Heart right ventricle (tissue), 16 donors: Measurements from ENCODE around the gene PIP5K1C. TPM values are rescaled to one million over a fixed set of nuclear protein-coding genes. Genes with fewer than 3 reads are reported as not detected.

Source experiments
- ATAC-seq, 8 donors: fragments of 200-7000 bp; cut with Tn5 transposase; one replicate each; pipeline ENCODE4 v1.9.1; 2020; ENCODE audit warnings: mild to moderate bottlenecking in 8 of 8, moderate library complexity in 8 of 8, moderate number of reproducible peaks in 1 of 8
- DNase-seq, 2 donors: peaks; one replicate each; pipeline ENCODE4 v3.0.0-alpha.2; 2020
- H3K27ac ChIP-seq, 10 donors: fragments of 200-600 bp; sonication (generic) in 2 of 10; one replicate each; pipeline versions ENCODE4 v1.5.0 to v1.8.0; 2020 to 2022; ENCODE audit warnings: mild to moderate bottlenecking in 3 of 10
- H3K27me3 ChIP-seq, 7 donors: fragments of 200-600 bp; one replicate each; pipeline ENCODE4 v1.8.0; 2021 to 2022; ENCODE audit warnings: mild to moderate bottlenecking in 2 of 7
- H3K36me3 ChIP-seq, 9 donors: fragments of 200-600 bp; sonication (generic) in 1 of 9; one replicate each; pipeline versions ENCODE4 v1.5.0 to v1.8.0; 2020 to 2022; ENCODE audit warnings: mild to moderate bottlenecking in 2 of 9
- H3K4me1 ChIP-seq, 9 donors: fragments of 200-600 bp; sonication (generic) in 1 of 9; one replicate each; pipeline versions ENCODE4 v1.5.0 to v1.8.0; 2020 to 2022; ENCODE audit warnings: mild to moderate bottlenecking in 4 of 9
- H3K4me3 ChIP-seq, 10 donors: fragments of 200-600 bp; sonication (generic) in 2 of 10; one replicate each; pipeline versions ENCODE4 v1.5.0 to v1.8.0; 2020 to 2022; ENCODE audit warnings: mild to moderate bottlenecking in 7 of 10, moderate library complexity in 2 of 10
- H3K9me3 ChIP-seq, 11 donors: fragments of 200-600 bp in 10 of 11; sonication (generic) in 2 of 11; one replicate each; pipeline versions ENCODE4 v1.5.0 to v1.8.0; 2013 to 2022; ENCODE audit warnings: mild to moderate bottlenecking in 2 of 11, control low read depth in 1 of 11, moderate library complexity in 1 of 11
- WGBS, 2 donors: extraction: QIAGEN DNeasy Blood & Tissue Kit; methylation state at CpG; one replicate each; pipeline ENCODE4 v1.1.7; 2013; ENCODE audit warnings: inconsistent platforms in 1 of 2; 5-methylcytosine and 5-hydroxymethylcytosine counted together
- intact Hi-C, 10 donors: fragments of 100-400 bp; cut with DNase I; formaldehyde crosslinking; loops; one replicate each; pipeline versions ENCODE4 v1.11.1 to v1.14.2; 2022
- polyA plus RNA-seq, 2 donors: library from polyadenylated mRNA; stranded (reverse); fragments of 200-250 nt; gene quantifications; one replicate each; pipeline ENCODE4 v1.2.3, GENCODE V29; 2013
- total RNA-seq, 10 donors: library from RNA; stranded (reverse); fragmentation: NEBNext Ultra II Directional in 3 of 10; extraction: Animal tissue kit (Norgen Biotek cat#: 25700) in 3 of 10; gene quantifications; one replicate each; pipeline versions ENCODE4 v1.2.1 to v1.2.4, GENCODE V29; 2021 to 2023
- TF ChIP-seq, protein P1 (sequence below), 9 donors: fragments of 200-600 bp; sonication (generic) in 2 of 9; IDR thresholded peaks; one replicate each; pipeline versions ENCODE4 v1.5.0 to v1.8.0; 2021 to 2022; ENCODE audit warnings: antibody characterized with exemption in 9 of 9, mild to moderate bottlenecking in 5 of 9, moderate library complexity in 1 of 9
- donor health status: Arrhythmogenic right ventricular cardiomyopathy.
- donor health status: ischemic (EF 13 %, LVEDD 7.1; RV severe dilation, severe dysfunction).
- donor health status: healthy with polysubstance abuse.
- donor health status: DM: no; HTN: yes; CAD: no.
- donor health status: DM: no; HTN: no; CAD: no.
- donor health status: ischemic (EF 25% LVEDD 6.9; RV normal size, moderate dysfunction).
- donor health status: ischemic (EF 25% LVEDD 5.7; RV mildly dilated, moderate dysfunction).
- donor health status: healthy.
- donor health status: DM: yes; HTN: yes; CAD: no.
- donor health status: Ischemic cardiomyopathy.
- donor health status: ischemic (EF 35%, LVEDD 5.7; RV mildly dilated, moderate dysfunction).
- donor health status: nonischemic (EF 11% LVEDD 7.7; RV severe dilation, severe dysfunction).
- donor health status: DM: yes; HTN: yes; CAD: no.
- donor health status: PGD.
- donor health status: ischemic (EF 29% LVEDD 5.4; RV normal size, mild dysfunction).
- donor health status: nonischemic (EF 23%, LVEDD 6.1; RV moderate dilation, normal function).

PIP5K1C gene
- total and polyA plus RNA-seq, 12 donors: 18.3 to 46.6 (median 34.9) TPM

DNA sequence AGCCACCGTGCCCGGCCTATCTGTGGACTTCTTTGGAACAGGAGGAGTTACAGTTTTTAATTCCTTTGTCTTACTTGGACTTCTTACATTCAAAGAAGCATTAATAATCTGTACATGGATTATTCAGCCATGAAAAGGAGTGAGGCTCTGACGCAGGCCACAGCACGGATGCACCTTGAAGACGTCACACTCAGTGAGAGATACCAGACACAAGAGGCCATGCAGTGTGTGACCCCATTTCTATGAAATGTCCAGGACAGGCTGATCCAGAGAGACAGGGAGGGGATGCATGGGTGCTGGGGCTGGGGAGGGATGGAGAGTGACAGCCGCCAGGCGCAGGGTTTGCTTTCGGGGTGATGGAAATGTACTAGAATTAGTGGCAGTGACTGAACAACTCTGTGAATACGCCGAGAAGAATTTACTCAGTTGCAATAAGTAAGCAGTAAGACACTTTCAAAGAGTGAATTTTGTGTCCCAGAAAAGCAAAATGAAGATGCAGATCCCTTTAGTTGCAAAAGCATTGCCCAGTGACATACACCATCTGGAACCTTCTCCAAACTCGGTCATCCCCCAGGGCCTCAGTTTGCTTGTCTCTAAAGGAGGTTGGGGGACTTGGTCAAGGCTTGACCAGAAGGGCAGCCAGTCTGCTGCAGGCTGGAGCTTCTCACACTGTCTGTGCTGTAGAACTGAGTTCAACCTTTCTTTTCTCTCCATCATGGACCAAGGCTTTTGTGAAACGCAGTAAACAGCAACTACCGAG is 25.3 kb downstream of the PIP5K1C start:
- TF ChIP-seq, protein P1, sequence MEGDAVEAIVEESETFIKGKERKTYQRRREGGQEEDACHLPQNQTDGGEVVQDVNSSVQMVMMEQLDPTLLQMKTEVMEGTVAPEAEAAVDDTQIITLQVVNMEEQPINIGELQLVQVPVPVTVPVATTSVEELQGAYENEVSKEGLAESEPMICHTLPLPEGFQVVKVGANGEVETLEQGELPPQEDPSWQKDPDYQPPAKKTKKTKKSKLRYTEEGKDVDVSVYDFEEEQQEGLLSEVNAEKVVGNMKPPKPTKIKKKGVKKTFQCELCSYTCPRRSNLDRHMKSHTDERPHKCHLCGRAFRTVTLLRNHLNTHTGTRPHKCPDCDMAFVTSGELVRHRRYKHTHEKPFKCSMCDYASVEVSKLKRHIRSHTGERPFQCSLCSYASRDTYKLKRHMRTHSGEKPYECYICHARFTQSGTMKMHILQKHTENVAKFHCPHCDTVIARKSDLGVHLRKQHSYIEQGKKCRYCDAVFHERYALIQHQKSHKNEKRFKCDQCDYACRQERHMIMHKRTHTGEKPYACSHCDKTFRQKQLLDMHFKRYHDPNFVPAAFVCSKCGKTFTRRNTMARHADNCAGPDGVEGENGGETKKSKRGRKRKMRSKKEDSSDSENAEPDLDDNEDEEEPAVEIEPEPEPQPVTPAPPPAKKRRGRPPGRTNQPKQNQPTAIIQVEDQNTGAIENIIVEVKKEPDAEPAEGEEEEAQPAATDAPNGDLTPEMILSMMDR (IDR thresholded peaks at IDR 0.05): no peak
- intact Hi-C loops: no loop called here
- H3K27me3 ChIP-seq: peaks cover 0 to 10% (median 0%) of the 10 kb centered on the region in 7 donors
- H3K27ac ChIP-seq: peak overlapping the region in 2 of 10 donors; percentile 39 to 41
- 82 to 86% methylated on average over 13 of the region's 13 CpGs for WGBS, 2 donors
- no peak for DNase-seq
- peaks cover 17 to 43% (median 31%) of the 10 kb centered on the region in 9 donors for H3K4me1 ChIP-seq
- ATAC-seq: no peak
- peaks cover 0 to 13% (median 0%) of the 10 kb centered on the region in 9 donors for H3K36me3 ChIP-seq
- H3K9me3 ChIP-seq: peaks cover 0 to 7% (median 0%) of the 10 kb centered on the region in 11 donors
- H3K4me3 ChIP-seq: no peak overlapping the region

DNA sequence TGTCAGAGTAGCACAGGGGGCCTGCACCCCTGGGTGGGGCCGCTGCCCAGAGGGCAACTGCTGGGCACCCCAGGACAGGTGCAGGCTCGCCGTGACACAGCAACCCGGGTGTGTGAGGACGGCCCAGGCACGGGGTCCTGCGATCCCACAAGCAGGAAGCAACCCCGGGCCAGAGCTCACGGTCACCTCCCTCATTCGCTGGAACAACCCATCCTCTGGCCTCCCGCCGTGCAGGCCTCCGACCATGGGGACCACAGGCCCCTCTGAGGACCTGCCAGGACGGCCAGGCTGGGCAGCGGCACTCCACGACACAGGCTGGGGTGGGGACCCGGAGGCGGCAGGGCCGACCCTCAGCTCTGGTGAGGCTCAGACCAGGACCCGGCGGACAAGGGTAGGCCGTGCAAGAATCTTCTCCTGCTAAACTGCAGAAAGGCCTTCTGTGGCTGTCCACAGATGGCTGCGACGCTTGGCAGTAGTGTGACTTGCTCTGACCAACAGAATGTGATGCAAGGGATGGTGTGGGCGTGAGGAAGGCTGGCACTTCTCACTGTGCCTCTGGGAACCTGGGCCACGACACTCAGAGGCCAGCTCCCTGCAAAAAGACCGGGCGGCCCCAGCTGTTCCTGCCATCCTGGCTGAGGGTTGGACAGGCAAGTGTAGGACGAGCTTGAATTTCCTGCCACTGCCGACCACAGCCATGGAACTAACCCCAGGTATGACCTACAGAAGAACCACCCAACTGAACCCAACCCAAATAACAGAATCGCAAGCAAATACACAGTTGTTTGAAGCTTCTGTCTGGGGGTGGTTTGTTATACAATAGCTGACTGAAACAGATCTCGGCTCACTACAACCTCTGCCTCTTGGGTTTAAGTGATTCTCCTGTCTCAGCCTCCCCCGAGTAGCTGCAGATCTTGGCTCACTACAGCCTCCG is 26.5 kb downstream of the PIP5K1C start:
- WGBS, 2 donors: 94% methylated on average over 34 of the region's 34 CpGs
- no peak for ATAC-seq
- TF ChIP-seq, protein P1 (IDR thresholded peaks at IDR 0.05): no peak
- intact Hi-C loops: no loop called here
- Histone ChIP-seq H3K27ac (peak overlapping the region in 7 of 10 donors; percentile 19 to 100 (median 99)), H3K27me3 (peaks cover 0 to 10% (median 0%) of the 10 kb centered on the region in 7 donors), H3K4me3 (no peak overlapping the region), H3K36me3 (peaks cover 0 to 7% (median 0%) of the 10 kb centered on the region in 9 donors), H3K4me1 (peaks cover 26 to 55% (median 42%) of the 10 kb centered on the region in 9 donors), H3K9me3 (peaks cover 0 to 7% (median 0%) of the 10 kb centered on the region in 11 donors)
- no peak for DNase-seq

DNA sequence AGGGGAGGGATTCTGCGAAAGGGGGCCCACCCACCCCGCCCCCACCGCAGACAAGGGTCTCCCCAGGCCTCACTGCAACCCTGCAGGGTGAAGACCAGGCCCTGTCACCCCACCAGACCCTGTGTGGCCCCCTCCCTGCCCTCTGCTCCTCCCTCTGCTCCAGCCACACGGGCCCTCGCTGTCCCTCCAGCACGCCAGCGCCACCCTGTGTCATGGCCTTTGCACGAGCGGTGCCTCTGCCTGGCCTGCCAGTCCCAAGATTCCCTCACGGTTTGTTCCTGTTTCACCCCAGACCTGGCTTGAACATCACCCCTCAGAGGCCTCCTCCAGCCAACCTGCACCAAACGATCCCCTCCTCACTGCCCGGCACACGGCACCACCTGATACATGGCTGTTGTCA is 27.3 kb downstream of the PIP5K1C start:
- intact Hi-C loops: no loop called here
- WGBS, 2 donors: 86 to 91% methylated on average over 13 of the region's 13 CpGs
- H3K27me3 ChIP-seq: peaks cover 0 to 10% (median 0%) of the 10 kb centered on the region in 7 donors
- TF ChIP-seq, protein P1 (IDR thresholded peaks at IDR 0.05): no peak
- ATAC-seq: no peak
- H3K4me1 ChIP-seq: peaks cover 26 to 63% (median 49%) of the 10 kb centered on the region in 9 donors
- H3K9me3 ChIP-seq: peaks cover 0 to 7% (median 0%) of the 10 kb centered on the region in 11 donors
- DNase-seq: no peak
- peak overlapping the region; percentile 19 to 100 (median 98) for H3K27ac ChIP-seq
- no peak overlapping the region for H3K4me3 ChIP-seq
- peaks cover 0 to 7% (median 0%) of the 10 kb centered on the region in 9 donors for H3K36me3 ChIP-seq

DNA sequence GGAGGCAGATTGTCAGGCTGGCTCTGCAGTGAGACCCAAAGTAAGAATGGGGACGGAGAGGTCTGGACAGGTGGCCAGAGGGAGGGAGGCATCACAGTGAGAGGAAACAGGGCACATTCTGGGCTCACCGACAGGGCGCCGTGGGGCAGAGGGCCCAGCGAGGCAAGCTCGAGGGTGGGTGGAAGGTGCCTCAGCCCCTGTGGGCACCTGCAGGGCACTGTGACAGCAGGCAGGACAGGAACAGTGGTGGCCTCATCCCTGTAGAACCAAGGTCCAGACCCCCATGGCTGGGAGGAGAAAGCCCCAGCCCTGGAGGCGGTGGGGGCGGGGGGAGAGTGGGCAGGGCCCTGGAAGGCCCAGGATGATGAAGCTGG is 27.7 kb downstream of the PIP5K1C start:
- TF ChIP-seq, protein P1 (IDR thresholded peaks at IDR 0.05): no peak
- intact Hi-C loops: no loop called here
- peaks cover 0 to 7% (median 0%) of the 10 kb centered on the region in 9 donors for H3K36me3 ChIP-seq
- peaks cover 0 to 7% (median 0%) of the 10 kb centered on the region in 11 donors for H3K9me3 ChIP-seq
- H3K27ac ChIP-seq: peak overlapping the region; percentile 90 to 100 (median 99)
- ATAC-seq: no peak
- peaks cover 26 to 67% (median 52%) of the 10 kb centered on the region in 9 donors for H3K4me1 ChIP-seq
- DNase-seq: no peak
- no peak overlapping the region for H3K4me3 ChIP-seq
- peaks cover 0 to 10% (median 0%) of the 10 kb centered on the region in 7 donors for H3K27me3 ChIP-seq
- 89 to 94% methylated on average over 8 of the region's 8 CpGs for WGBS, 2 donors
